ENCODE results near the gene ETV3L.

Gene ETV3L

GRCh38 chr1:157112186-157112867 is 12.7 kb upstream of the ETV3L start:
- Histone ChIP-seq H3K9ac (no peak overlapping the region), H2AFZ (ENCODE audit: low read depth) (no peak overlapping the region)

GRCh38 chr1:157111396-157112165 is 12.0 kb upstream of the ETV3L start:
- TF ChIP-seq CTCF (conservative IDR thresholded peaks at IDR 0.05; ENCODE audit: low read depth, low read length), result no peak
- Histone ChIP-seq H3K79me2 (ENCODE audit: insufficient read depth, low read depth) (no peaks in the 10 kb centered on the region), H3K27ac (no peak overlapping the region), H4K20me1 (ENCODE audit: insufficient read depth) (no peaks in the 10 kb centered on the region), H3K4me1 (ENCODE audit: low read depth, poor library complexity, severe bottlenecking) (peaks cover 5% of the 10 kb centered on the region), H3K9ac (no peak overlapping the region), H3K4me3 (IDR thresholded peaks at IDR 0.05; ENCODE audit: insufficient read depth, low read depth, low read length) (no peak overlapping the region), H3K4me2 (no peak overlapping the region), H3K36me3 (ENCODE audit: insufficient read depth) (no peaks in the 10 kb centered on the region), H2AFZ (ENCODE audit: low read depth) (no peak overlapping the region), H3K27me3 (ENCODE audit: insufficient read depth, low read depth) (peaks cover 5% of the 10 kb centered on the region; the same call in 1 of the 2 replicates)

More at GRCh38 chr1:157112186-157112867, 12.7 kb upstream of the ETV3L start:
- no peaks in the 10 kb centered on the region for H3K36me3 ChIP-seq (ENCODE audit: insufficient read depth)
- no peak overlapping the region for H3K4me3 ChIP-seq (IDR thresholded peaks at IDR 0.05; ENCODE audit: insufficient read depth, low read depth, low read length)
- no peak for TF ChIP-seq CTCF (conservative IDR thresholded peaks at IDR 0.05; ENCODE audit: low read depth, low read length)
- H3K4me1 ChIP-seq (ENCODE audit: low read depth, poor library complexity, severe bottlenecking), result peaks cover 9% of the 10 kb centered on the region
- no peak overlapping the region for H3K27ac ChIP-seq
- no peak overlapping the region for H3K4me2 ChIP-seq
- peaks cover 5% of the 10 kb centered on the region; the same call in 1 of the 2 replicates for H3K27me3 ChIP-seq (ENCODE audit: insufficient read depth, low read depth)
- H4K20me1 ChIP-seq (ENCODE audit: insufficient read depth), result no peaks in the 10 kb centered on the region
- H3K79me2 ChIP-seq (ENCODE audit: insufficient read depth, low read depth), result no peaks in the 10 kb centered on the region

GRCh38 chr1:157110686-157111085 is 11.1 kb upstream of the ETV3L start:
- peaks cover 5% of the 10 kb centered on the region; the same call in 1 of the 2 replicates for H3K27me3 ChIP-seq (ENCODE audit: insufficient read depth, low read depth)
- no peak for TF ChIP-seq CTCF (conservative IDR thresholded peaks at IDR 0.05; ENCODE audit: low read depth, low read length)
- H3K4me1 ChIP-seq (ENCODE audit: low read depth, poor library complexity, severe bottlenecking), result peaks cover 10% of the 10 kb centered on the region
- no peak overlapping the region for H3K4me2 ChIP-seq
- H3K36me3 ChIP-seq (ENCODE audit: insufficient read depth), result no peaks in the 10 kb centered on the region
- H3K4me3 ChIP-seq (IDR thresholded peaks at IDR 0.05; ENCODE audit: insufficient read depth, low read depth, low read length), result no peak overlapping the region
- H3K27ac ChIP-seq, result no peak overlapping the region
- H2AFZ ChIP-seq (ENCODE audit: low read depth), result no peak overlapping the region
- H3K9ac ChIP-seq, result no peak overlapping the region
- no peaks in the 10 kb centered on the region for H3K79me2 ChIP-seq (ENCODE audit: insufficient read depth, low read depth)
- no peaks in the 10 kb centered on the region for H4K20me1 ChIP-seq (ENCODE audit: insufficient read depth)

- Histone ChIP-seq H3K9ac (no peak overlapping the region), H3K4me2 (no peak overlapping the region), H3K4me1 (ENCODE audit: low read depth, poor library complexity, severe bottlenecking) (peaks cover 10% of the 10 kb centered on the region), H3K36me3 (ENCODE audit: insufficient read depth) (no peaks in the 10 kb centered on the region), H4K20me1 (ENCODE audit: insufficient read depth) (no peaks in the 10 kb centered on the region), H3K27ac (no peak overlapping the region), H2AFZ (ENCODE audit: low read depth) (no peak overlapping the region), H3K79me2 (ENCODE audit: insufficient read depth, low read depth) (no peaks in the 10 kb centered on the region), H3K4me3 (IDR thresholded peaks at IDR 0.05; ENCODE audit: insufficient read depth, low read depth, low read length) (no peak overlapping the region), H3K27me3 (ENCODE audit: insufficient read depth, low read depth) (peaks cover 5% of the 10 kb centered on the region; the same call in 1 of the 2 replicates)
- no peak for TF ChIP-seq CTCF (conservative IDR thresholded peaks at IDR 0.05; ENCODE audit: low read depth, low read length)
These were observed 10.4 kb upstream of the ETV3L start for GRCh38 chr1:157110003-157110402.

All from KMS-11 (cell line).